GM23338 (cell line): ENCODE results near the gene GUCA2B. TPM values are rescaled to one million over a fixed set of nuclear protein-coding genes. Genes with fewer than 3 reads are reported as not detected.

ENCODE experiments used
- ATAC-seq: fragments of 200-7000 bp; cut with Tn5 transposase; 3 replicates; pipeline ENCODE4 v1.9.1; 2020
- DNase-seq: peaks from one replicate; pipeline ENCODE4 v3.0.0-alpha.2; 2015; ENCODE audit warnings: low spot score
- H2AFZ ChIP-seq: fragments of 200-600 bp; sonication (generic); 2 replicates; pipeline ENCODE4 v1.8.0; 2016; ENCODE audit warnings: antibody characterized with exemption, mild to moderate bottlenecking, moderate library complexity
- H3F3A ChIP-seq: fragments of 200-600 bp; sonication (generic); replicated peaks from 2 replicates; pipeline ENCODE4 v1.8.0; 2017; ENCODE audit warnings: antibody characterized with exemption, mixed run types, low read depth
- H3K27ac ChIP-seq: fragments of 200-600 bp; sonication (generic); 2 replicates; pipeline ENCODE4 v1.6.1; 2016; ENCODE audit warnings: low read depth
- H3K27me3 ChIP-seq: fragments of 200-600 bp; sonication (generic); 2 replicates; pipeline ENCODE4 v1.8.0; 2016; ENCODE audit warnings: mild to moderate bottlenecking, mixed run types, moderate library complexity; ENCODE audit not compliant: insufficient read depth
- H3K36me3 ChIP-seq: fragments of 200-600 bp; sonication (generic); 2 replicates; pipeline ENCODE4 v1.8.0; 2016; ENCODE audit warnings: mild to moderate bottlenecking; ENCODE audit not compliant: insufficient read depth
- H3K4me1 ChIP-seq: fragments of 200-600 bp; sonication (generic); 2 replicates; pipeline ENCODE4 v1.8.0; 2016; ENCODE audit warnings: mild to moderate bottlenecking, moderate library complexity; ENCODE audit not compliant: insufficient read depth
- H3K4me2 ChIP-seq: fragments of 200-600 bp; sonication (generic); 2 replicates; pipeline ENCODE4 v1.7.1; 2017; ENCODE audit warnings: mixed run types
- H3K4me3 ChIP-seq: fragments of 200-600 bp; sonication (generic); 2 replicates; pipeline ENCODE4 v1.6.1; 2016; ENCODE audit warnings: mixed run types
- H3K79me2 ChIP-seq: fragments of 200-600 bp; sonication (generic); replicated peaks from 2 replicates; pipeline ENCODE4 v1.8.0; 2017; ENCODE audit warnings: mild to moderate bottlenecking; ENCODE audit not compliant: insufficient read depth
- H3K9me2 ChIP-seq: fragments of 200-600 bp; sonication (generic); 2 replicates; pipeline ENCODE4 v1.8.0; 2017; ENCODE audit not compliant: insufficient read depth
- H4K20me1 ChIP-seq: fragments of 200-600 bp; sonication (generic); replicated peaks from 2 replicates; pipeline ENCODE4 v1.8.0; 2017; ENCODE audit warnings: mild to moderate bottlenecking; ENCODE audit not compliant: insufficient read depth
- H3K27ac Mint-ChIP-seq: 2 replicates; pipeline ENCODE4 v1.8.0; 2020; ENCODE audit warnings: inconsistent platforms, mild to moderate bottlenecking, moderate library complexity, mixed read lengths
- H3K27me3 Mint-ChIP-seq: 3 replicates; pipeline ENCODE4 v1.8.0; 2022; ENCODE audit warnings: low read depth, mild to moderate bottlenecking, moderate library complexity, mixed read lengths, inconsistent platforms; ENCODE audit not compliant: insufficient read depth, poor library complexity
- H3K36me3 Mint-ChIP-seq: 3 replicates; pipeline ENCODE4 v1.8.0; 2021; ENCODE audit warnings: low read depth, mild to moderate bottlenecking, inconsistent platforms, moderate library complexity, mixed read lengths
- H3K4me1 Mint-ChIP-seq: 3 replicates; pipeline ENCODE4 v1.8.0; 2020; ENCODE audit warnings: mild to moderate bottlenecking, inconsistent platforms, mixed read lengths
- H3K4me3 Mint-ChIP-seq: 3 replicates; pipeline ENCODE4 v1.8.0; 2021; ENCODE audit warnings: moderate library complexity, mild to moderate bottlenecking, inconsistent platforms, mixed read lengths
- H3K9me3 Mint-ChIP-seq: 3 replicates; pipeline ENCODE4 v1.8.0; 2020; ENCODE audit warnings: moderate library complexity, mild to moderate bottlenecking, inconsistent platforms, mixed read lengths
- ETS1 ChIP-seq: IDR thresholded peaks from 2 replicates; pipeline ENCODE4 v1.6.1; 2016; ENCODE audit warnings: antibody characterized with exemption
- EZH2phosphoT487 ChIP-seq: fragments of 200-600 bp; sonication (generic); IDR thresholded peaks from one replicate; pipeline ENCODE4 v1.8.1; 2018; ENCODE audit warnings: antibody characterized with exemption; ENCODE audit not compliant: unreplicated experiment
- JUNB ChIP-seq: IDR thresholded peaks from one replicate; pipeline ENCODE4 v1.6.1; 2016; ENCODE audit warnings: antibody characterized with exemption; ENCODE audit not compliant: unreplicated experiment
- NANOG ChIP-seq: IDR thresholded peaks from 2 replicates; pipeline ENCODE4 v1.6.1; 2016; ENCODE audit warnings: antibody characterized with exemption, borderline replicate concordance
- POLR2AphosphoS5 ChIP-seq: IDR thresholded peaks from 2 replicates; pipeline ENCODE4 v1.6.1; 2016; ENCODE audit warnings: antibody characterized with exemption, low read depth
- STAT1 ChIP-seq: IDR thresholded peaks from one replicate; pipeline ENCODE4 v1.6.1; 2016; ENCODE audit warnings: antibody characterized with exemption; ENCODE audit not compliant: unreplicated experiment
- ZNF114 ChIP-seq: fragments of 250-450 bp; sonication (Bioruptor Pico); IDR thresholded peaks from 2 replicates; pipeline ENCODE4 v1.5.0; 2020; ENCODE audit warnings: mild to moderate bottlenecking, moderate library complexity
- polyA plus RNA-seq: library from polyadenylated mRNA; unstranded; fragments of >200 nt; fragmentation: Nextera tagmentation; extraction: Ambion mirVana; gene quantifications from 2 replicates; pipeline ENCODE4 v1.2.1, GENCODE V29; 2016
- total RNA-seq: library from RNA; depleted of rRNA; stranded (reverse); fragments of >200 nt; shearing (Covaris generic); gene quantifications from 2 replicates; pipeline ENCODE4 v1.2.3, GENCODE V29; 2014
- TF ChIP-seq, protein P1 (sequence below): IDR thresholded peaks from one replicate; pipeline ENCODE4 v1.6.1; 2018; ENCODE audit warnings: antibody characterized with exemption; ENCODE audit not compliant: unreplicated experiment
- TF ChIP-seq, protein P2 (sequence below), 2 experiments: fragments of 200-600 bp in 1 of 2; sonication (generic) in 1 of 2; conservative IDR thresholded peaks; 2 replicates each; pipeline versions ENCODE4 v1.5.1 to v1.6.1; 2016 to 2017; ENCODE audit warnings: antibody characterized with exemption in 2 of 2, low read depth in 2 of 2, mild to moderate bottlenecking in 2 of 2, moderate library complexity in 1 of 2

The GUCA2B gene
- total and polyA plus RNA-seq, 2 experiments from 2014 or later = not detected

GRCh38 chr1:42183210-42183956, 30.2 kb downstream of the GUCA2B start:
- no peak overlapping the region for H2AFZ ChIP-seq
- Mint-ChIP-seq H3K9me3 (no peaks in the 10 kb centered on the region), H3K27me3 (peaks cover 4% of the 10 kb centered on the region), H3K4me1 (no peaks in the 10 kb centered on the region), H3K4me3 (no peak overlapping the region), H3K36me3 (peaks cover 24% of the 10 kb centered on the region), H3K27ac (no peak overlapping the region)
- ATAC-seq = no peak
- H3K27ac ChIP-seq = no peak overlapping the region
- H4K20me1 ChIP-seq = peaks cover 10% of the 10 kb centered on the region
- no peaks in the 10 kb centered on the region for H3K27me3 ChIP-seq
- H3K79me2 ChIP-seq = no peaks in the 10 kb centered on the region
- H3K4me3 ChIP-seq = no peak overlapping the region
- H3K4me1 ChIP-seq = no peaks in the 10 kb centered on the region; the same call in 1 of the 2 replicates
- peaks cover under 1% of the 10 kb centered on the region; the same call in 1 of the 2 replicates for H3K36me3 ChIP-seq
- H3K4me2 ChIP-seq = no peak overlapping the region
- H3K9me2 ChIP-seq = no peaks in the 10 kb centered on the region
- no peaks in the 10 kb centered on the region for H3F3A ChIP-seq
- TF ChIP-seq EZH2phosphoT487 = no peak
- TF ChIP-seq ETS1 = no peak
- TF ChIP-seq, protein P1, sequence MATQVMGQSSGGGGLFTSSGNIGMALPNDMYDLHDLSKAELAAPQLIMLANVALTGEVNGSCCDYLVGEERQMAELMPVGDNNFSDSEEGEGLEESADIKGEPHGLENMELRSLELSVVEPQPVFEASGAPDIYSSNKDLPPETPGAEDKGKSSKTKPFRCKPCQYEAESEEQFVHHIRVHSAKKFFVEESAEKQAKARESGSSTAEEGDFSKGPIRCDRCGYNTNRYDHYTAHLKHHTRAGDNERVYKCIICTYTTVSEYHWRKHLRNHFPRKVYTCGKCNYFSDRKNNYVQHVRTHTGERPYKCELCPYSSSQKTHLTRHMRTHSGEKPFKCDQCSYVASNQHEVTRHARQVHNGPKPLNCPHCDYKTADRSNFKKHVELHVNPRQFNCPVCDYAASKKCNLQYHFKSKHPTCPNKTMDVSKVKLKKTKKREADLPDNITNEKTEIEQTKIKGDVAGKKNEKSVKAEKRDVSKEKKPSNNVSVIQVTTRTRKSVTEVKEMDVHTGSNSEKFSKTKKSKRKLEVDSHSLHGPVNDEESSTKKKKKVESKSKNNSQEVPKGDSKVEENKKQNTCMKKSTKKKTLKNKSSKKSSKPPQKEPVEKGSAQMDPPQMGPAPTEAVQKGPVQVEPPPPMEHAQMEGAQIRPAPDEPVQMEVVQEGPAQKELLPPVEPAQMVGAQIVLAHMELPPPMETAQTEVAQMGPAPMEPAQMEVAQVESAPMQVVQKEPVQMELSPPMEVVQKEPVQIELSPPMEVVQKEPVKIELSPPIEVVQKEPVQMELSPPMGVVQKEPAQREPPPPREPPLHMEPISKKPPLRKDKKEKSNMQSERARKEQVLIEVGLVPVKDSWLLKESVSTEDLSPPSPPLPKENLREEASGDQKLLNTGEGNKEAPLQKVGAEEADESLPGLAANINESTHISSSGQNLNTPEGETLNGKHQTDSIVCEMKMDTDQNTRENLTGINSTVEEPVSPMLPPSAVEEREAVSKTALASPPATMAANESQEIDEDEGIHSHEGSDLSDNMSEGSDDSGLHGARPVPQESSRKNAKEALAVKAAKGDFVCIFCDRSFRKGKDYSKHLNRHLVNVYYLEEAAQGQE = no peak
- TF ChIP-seq JUNB = no peak
- DNase-seq = no peak

DNA sequence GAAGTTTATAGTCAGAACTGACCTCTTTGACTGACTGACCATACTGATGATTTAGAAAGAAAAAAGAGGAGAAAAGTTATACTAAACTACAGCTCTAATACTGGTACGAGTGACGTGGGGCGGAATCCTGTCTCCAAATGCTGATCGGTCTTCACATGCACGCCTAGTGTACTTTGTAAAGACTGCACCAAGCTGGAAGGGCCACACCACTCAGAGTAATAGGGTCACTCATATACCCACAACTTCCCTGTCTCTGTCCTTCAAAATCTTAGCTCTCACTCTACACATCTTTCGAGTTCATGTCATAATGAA, 30.7 kb downstream of the GUCA2B start:
- DNase-seq (no peak), ATAC-seq (no peak)
- Histone ChIP-seq H3K27me3 (no peaks in the 10 kb centered on the region), H3F3A (no peaks in the 10 kb centered on the region), H3K9me2 (no peaks in the 10 kb centered on the region), H2AFZ (no peak overlapping the region), H3K4me1 (no peaks in the 10 kb centered on the region; the same call in 1 of the 2 replicates), H3K4me2 (no peak overlapping the region), H3K79me2 (no peaks in the 10 kb centered on the region), H3K4me3 (no peak overlapping the region), H4K20me1 (peaks cover 10% of the 10 kb centered on the region), H3K36me3 (peaks cover 6% of the 10 kb centered on the region; the same call in 1 of the 2 replicates), H3K27ac (no peak overlapping the region)
- TF ChIP-seq STAT1 (no peak), JUNB (no peak), NANOG (no peak), ZNF114 (CRISPR knock-in tag) (no peak), POLR2AphosphoS5 (no peak)
- TF ChIP-seq, protein P2, sequence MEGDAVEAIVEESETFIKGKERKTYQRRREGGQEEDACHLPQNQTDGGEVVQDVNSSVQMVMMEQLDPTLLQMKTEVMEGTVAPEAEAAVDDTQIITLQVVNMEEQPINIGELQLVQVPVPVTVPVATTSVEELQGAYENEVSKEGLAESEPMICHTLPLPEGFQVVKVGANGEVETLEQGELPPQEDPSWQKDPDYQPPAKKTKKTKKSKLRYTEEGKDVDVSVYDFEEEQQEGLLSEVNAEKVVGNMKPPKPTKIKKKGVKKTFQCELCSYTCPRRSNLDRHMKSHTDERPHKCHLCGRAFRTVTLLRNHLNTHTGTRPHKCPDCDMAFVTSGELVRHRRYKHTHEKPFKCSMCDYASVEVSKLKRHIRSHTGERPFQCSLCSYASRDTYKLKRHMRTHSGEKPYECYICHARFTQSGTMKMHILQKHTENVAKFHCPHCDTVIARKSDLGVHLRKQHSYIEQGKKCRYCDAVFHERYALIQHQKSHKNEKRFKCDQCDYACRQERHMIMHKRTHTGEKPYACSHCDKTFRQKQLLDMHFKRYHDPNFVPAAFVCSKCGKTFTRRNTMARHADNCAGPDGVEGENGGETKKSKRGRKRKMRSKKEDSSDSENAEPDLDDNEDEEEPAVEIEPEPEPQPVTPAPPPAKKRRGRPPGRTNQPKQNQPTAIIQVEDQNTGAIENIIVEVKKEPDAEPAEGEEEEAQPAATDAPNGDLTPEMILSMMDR (conservative IDR thresholded peaks at IDR 0.05; ENCODE audit: low read depth in 2 of 2) = no peak
- TF ChIP-seq, protein P1 = no peak
- Mint-ChIP-seq H3K36me3 (peaks cover 24% of the 10 kb centered on the region), H3K4me3 (no peak overlapping the region), H3K9me3 (no peaks in the 10 kb centered on the region), H3K27ac (no peak overlapping the region), H3K4me1 (no peaks in the 10 kb centered on the region), H3K27me3 (peaks cover 4% of the 10 kb centered on the region)
